GM19193 (cell line): ENCODE measurements around the gene SMIM11.
"Not testable (repeated sequence)": the region's sequence is repeated elsewhere in the genome, so short reads cannot be mapped to it uniquely, and the experiment has no call there.

Experiments
- POLR2A ChIP-seq: IDR thresholded peaks from 4 replicates; pipeline ENCODE4 v1.6.1; 2011; ENCODE audit not compliant: insufficient read depth, insufficient read length; ENCODE audit errors: extremely low read depth

SMIM11 gene, protein sequence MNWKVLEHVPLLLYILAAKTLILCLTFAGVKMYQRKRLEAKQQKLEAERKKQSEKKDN

GRCh38 chr21:34374940-34375618 is at the start of gene SMIM11:
Gene SMIM11 (plus strand): TSS chr21:34375507. CDS start chr21:34379505, 3,998 bp downstream.
- TF ChIP-seq POLR2A = not testable (repeated sequence)

GRCh38 chr21:34330055-34330454 is 45.3 kb upstream of the SMIM11 start:
- TF ChIP-seq POLR2A = no peak

DNA sequence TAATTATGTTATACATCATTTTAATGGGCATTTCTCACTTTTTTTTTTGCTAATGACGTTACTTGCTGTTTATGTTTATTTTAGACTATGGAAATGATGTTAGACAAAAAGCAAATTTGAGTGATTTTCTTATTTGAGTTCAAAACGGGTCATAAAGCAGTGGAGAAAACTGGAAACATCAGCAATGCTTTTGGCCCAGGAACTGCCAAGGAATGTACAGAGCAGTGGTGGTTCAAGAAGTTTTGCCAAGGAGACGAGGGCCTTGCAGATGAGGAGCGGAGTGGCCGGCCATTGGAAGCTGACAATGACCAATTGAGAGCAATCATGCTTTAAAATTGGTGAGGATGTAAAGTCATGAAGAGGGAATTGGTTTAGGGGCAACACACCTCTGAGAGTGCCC is 43.6 kb upstream of the SMIM11 start:
- no peak for TF ChIP-seq POLR2A

GRCh38 chr21:34332347-34332746 is 43.0 kb upstream of the SMIM11 start:
- no peak for TF ChIP-seq POLR2A

DNA sequence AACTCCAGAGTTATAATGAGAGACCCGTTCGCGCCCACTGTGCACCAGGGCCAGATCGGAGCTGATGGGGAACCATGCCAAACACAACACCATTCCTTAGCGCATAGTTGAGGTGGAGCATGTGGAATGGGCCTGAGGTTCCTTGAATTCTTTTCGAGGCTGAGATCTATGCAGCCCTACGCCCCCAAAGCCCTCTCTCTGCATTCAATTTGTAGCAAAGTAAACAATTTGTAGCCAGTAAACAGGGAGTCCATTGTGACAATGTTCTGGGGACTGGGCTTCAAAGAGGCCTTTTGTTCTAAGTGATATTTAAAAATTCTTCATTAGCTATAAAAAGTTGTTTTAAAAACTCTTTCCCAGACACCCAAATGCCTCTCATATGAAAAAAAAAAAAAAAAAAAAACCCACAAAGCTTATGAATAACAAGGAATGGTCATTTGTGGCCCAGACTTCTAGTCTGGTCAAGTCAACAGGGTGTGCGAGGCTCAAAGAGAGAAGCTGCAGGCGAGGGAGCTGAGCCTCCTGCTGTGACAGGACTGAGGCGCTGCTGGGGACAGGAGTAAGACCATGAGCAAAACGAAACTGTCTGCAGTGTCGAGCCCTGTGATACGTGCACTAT is 42.1 kb upstream of the SMIM11 start:
- no peak for TF ChIP-seq POLR2A

- TF ChIP-seq POLR2A = no peak
Observed at GRCh38 chr21:34335316-34335715, 40.0 kb upstream of the SMIM11 start.

DNA sequence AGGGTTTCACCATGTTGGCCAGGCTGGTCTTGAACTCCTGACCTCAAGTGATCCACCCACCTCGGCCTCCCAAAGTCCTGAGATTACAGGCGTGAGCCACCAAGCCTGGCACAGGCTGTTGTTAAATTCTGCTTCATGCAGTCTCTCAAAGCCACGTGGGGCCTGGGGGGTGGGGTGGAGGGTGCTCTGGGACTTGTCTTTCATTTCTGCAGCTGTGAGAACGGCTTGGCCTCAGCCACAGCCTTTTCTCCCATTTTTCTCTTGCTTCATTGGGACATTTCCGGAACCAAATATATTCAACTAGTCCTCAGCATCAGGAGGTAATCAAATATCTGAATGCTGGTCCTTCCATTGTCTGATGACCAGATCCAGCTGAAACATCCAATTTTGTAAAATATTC is 39.1 kb upstream of the SMIM11 start:
- no peak for TF ChIP-seq POLR2A

DNA sequence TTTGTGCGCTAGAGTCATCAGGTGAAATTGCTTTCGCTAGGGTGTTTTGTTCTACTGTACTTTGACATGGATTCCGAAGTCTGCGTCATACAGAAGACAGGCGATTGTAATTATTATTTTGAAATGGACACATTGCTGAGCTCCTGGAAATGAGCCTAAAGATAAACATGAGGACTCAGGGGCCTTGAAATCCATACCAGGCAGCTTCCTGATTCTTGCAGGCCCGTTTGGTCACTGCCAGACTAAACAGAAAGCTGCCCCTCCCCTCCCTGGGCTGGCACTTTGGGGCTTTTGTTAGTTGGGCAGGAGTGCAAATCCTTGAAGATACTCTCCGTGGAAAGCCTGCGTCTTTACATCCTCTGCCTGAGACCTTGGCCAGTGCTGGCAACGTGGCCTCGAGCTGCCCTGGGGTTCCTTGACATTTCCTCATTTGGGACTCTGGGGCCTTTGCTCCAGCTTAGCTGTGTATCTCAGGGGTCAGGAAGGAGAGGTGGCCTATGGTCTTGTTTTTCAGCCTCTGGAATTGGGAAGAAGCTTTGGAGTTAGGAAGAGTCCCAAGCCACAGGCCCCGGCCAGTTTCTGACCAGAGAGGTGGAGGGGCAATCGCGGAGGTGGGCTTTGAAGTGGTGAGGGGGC is 38.4 kb upstream of the SMIM11 start:
- TF ChIP-seq POLR2A = no peak

GRCh38 chr21:34337741-34338140 is 37.6 kb upstream of the SMIM11 start:
- TF ChIP-seq POLR2A = no peak

DNA sequence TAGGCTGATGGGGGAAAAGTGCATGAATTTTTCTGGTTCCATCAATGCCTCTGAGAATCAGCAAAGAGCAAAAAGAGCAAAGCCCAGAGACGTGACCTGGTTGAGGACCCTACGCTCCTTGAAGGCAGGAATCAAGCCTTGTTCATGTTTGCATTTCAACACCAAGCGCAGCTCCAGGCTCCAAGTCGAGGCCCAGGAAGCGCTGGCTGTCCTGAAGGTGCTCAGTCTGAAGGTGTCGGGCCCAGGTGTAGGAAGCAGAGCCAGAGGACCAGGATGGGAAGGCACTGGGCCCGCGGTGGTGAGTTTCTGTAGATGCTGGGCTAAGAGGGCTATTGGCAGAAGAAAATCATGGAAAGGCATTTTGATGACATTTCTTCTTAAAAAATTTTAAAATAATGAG is 37.1 kb upstream of the SMIM11 start:
- TF ChIP-seq POLR2A = no peak

DNA sequence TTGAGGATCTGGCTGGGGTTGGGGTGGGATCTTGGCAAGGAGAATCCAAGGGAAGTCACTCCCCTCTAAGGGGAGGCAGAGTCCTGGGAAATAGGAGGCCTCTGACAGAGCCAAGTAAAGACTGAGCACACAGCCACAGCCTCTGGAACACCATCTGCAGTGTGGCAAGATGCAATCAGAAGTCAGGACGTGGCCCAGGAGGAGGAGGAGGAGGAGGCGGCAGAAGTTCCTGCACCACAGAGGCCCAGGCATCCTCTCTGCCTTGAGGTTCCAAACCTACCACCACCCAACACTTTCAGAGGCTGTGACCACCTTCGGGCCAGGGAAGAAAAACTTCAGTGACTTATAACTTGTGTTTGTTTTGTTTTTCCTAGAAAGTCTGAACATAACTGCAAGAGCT is 35.2 kb upstream of the SMIM11 start:
- no peak for TF ChIP-seq POLR2A

- TF ChIP-seq POLR2A = no peak
Observed at GRCh38 chr21:34342476-34342875, 32.8 kb upstream of the SMIM11 start.

DNA sequence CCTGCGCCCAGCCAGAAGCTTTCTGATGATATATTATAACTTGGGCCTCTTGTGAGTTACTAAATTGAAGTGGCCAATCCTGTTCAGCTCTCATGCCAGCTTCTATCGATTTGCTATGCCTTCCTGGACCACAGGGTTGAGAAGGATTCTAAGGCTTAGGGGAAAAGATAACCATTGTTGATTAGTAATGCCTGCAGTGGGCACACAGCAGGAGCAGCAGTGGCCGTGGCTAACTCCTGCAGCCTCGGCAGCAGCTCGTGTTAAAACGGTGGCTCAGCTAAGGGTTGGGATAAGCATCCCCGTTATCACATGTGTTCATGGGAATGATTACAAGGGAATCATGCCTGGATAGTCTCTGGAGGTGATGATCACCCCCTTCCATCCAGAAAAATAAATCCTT is 32.0 kb upstream of the SMIM11 start:
- no peak for TF ChIP-seq POLR2A

- TF ChIP-seq POLR2A = no peak
Observed at GRCh38 chr21:34343838-34344381, 31.4 kb upstream of the SMIM11 start.

GRCh38 chr21:34344584-34344983 is 30.7 kb upstream of the SMIM11 start:
- TF ChIP-seq POLR2A = no peak
